ENCODE measurements around the gene SERPINE1. TPM values are rescaled to one million over a fixed set of nuclear protein-coding genes. Genes with fewer than 3 reads are reported as not detected.
"Not testable (repeated sequence)": the region's sequence is repeated elsewhere in the genome, so short reads cannot be mapped to it uniquely, and the experiment has no call there.

Gene SERPINE1
- total RNA-seq, 3 donors from 2014 or later = 0.55 to 2.9 (median 1.6) TPM

DNA sequence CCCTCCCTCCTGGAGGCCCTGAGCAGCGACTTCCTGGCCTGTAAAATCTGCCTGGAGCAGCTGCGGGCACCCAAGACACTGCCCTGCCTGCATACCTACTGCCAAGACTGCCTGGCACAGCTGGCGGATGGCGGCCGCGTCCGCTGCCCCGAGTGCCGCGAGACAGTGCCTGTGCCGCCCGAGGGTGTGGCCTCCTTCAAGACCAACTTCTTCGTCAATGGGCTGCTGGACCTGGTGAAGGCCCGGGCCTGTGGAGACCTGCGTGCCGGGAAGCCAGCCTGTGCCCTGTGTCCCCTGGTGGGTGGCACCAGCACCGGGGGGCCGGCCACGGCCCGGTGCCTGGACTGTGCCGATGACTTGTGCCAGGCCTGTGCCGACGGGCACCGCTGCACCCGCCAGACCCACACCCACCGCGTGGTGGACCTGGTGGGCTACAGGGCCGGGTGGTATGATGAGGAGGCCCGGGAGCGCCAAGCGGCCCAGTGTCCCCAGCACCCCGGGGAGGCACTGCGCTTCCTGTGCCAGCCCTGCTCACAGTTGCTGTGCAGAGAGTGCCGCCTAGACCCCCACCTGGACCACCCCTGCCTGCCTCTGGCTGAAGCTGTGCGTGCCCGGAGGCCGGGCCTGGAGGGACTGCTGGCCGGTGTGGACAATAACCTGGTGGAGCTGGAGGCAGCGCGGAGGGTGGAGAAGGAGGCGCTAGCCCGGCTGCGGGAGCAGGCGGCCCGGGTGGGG lies 39.4 kb upstream of the SERPINE1 start:
- TF ChIP-seq CTCF (IDR thresholded peaks at IDR 0.05) = no peak
- intact Hi-C loops (cut with DNase I, micrococcal nuclease) = no loop called here
- Histone ChIP-seq H3K9me3 (no peaks in the 10 kb centered on the region), H3K4me3 (no peak overlapping the region), H3K4me1 (ENCODE audit: low read depth) (peaks cover 21% of the 10 kb centered on the region), H3K36me3 (ENCODE audit: low read depth) (peaks cover 3% of the 10 kb centered on the region)
- no peak for DNase-seq
- no peak for ATAC-seq

- intact Hi-C loops (cut with DNase I, micrococcal nuclease) = no loop called here
Observed at GRCh38 chr7:101088069-101088425, 38.9 kb upstream of the SERPINE1 start.

GRCh38 chr7:101088858-101089529 lies 37.9 kb upstream of the SERPINE1 start:
- Histone ChIP-seq H3K4me3 (no peak overlapping the region), H3K4me1 (ENCODE audit: low read depth) (peaks cover 21% of the 10 kb centered on the region)
- intact Hi-C loops (cut with DNase I, micrococcal nuclease) = no loop called here

More at GRCh38 chr7:101088069-101088425, 38.9 kb upstream of the SERPINE1 start:
- Histone ChIP-seq H3K4me1 (ENCODE audit: low read depth) (peaks cover 21% of the 10 kb centered on the region), H3K36me3 (ENCODE audit: low read depth) (peaks cover 3% of the 10 kb centered on the region), H3K4me3 (no peak overlapping the region), H3K9me3 (no peaks in the 10 kb centered on the region)
- DNase-seq = no peak
- TF ChIP-seq CTCF (IDR thresholded peaks at IDR 0.05) = no peak
- no peak for ATAC-seq

DNA sequence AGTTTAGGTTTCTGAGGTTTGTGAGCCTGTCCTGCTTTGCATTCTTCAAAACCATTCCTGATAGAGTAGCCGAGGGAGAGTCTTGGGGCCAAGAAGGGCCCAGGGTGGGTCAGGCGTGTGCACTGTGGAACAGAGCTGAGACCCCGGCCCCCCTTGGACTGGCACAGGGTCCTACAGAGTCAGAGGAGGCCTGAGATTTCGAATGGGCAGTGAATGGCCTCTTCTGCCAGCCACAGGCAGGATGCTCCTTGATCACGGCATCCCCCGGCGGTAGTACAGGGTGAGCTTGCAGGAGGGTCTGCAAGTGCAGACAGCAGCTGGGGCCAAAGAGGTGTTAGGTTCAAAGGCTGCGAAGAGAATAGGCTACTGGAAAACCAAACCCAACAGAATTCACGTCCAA lies 37.0 kb upstream of the SERPINE1 start:
- intact Hi-C loops (cut with DNase I, micrococcal nuclease) = no loop called here
- ATAC-seq (no peak), DNase-seq (no peak)
- no peak for TF ChIP-seq CTCF (IDR thresholded peaks at IDR 0.05)
- H3K4me1 ChIP-seq (ENCODE audit: low read depth) = peaks cover 16% of the 10 kb centered on the region
- no peak overlapping the region for H3K4me3 ChIP-seq
- peaks cover 3% of the 10 kb centered on the region for H3K36me3 ChIP-seq (ENCODE audit: low read depth)
- H3K9me3 ChIP-seq = no peaks in the 10 kb centered on the region

More at GRCh38 chr7:101088858-101089529, 37.9 kb upstream of the SERPINE1 start:
- DNase-seq (no peak), ATAC-seq (no peak)
- peaks cover 3% of the 10 kb centered on the region for H3K36me3 ChIP-seq (ENCODE audit: low read depth)
- H3K9me3 ChIP-seq = no peaks in the 10 kb centered on the region
- no peak for TF ChIP-seq CTCF (IDR thresholded peaks at IDR 0.05)

GRCh38 chr7:101092266-101092905 lies 34.5 kb upstream of the SERPINE1 start:
- H3K9me3 ChIP-seq; intact Hi-C loops (cut with DNase I, micrococcal nuclease); ATAC-seq; H3K4me1 ChIP-seq (ENCODE audit: low read depth); H3K36me3 ChIP-seq (ENCODE audit: low read depth); H3K4me3 ChIP-seq; DNase-seq: not testable (repeated sequence)

DNA sequence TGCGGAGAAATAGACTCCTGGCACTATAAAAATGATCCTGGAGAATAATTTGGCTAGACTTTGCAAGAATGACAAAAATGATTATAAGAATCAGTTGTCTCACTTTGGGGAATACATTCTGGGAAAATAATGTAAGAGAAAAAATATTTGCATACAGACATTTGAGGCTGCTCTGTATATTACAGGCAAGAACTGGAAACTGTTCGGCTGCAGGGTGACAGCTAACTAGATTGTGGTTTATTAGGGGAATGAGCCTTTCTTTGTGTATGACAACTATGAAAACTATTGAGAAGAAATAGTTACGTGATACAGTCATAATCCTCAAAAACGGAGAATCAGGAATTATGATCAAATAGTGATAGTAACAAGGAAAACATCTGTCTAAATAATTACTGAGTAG lies 33.0 kb upstream of the SERPINE1 start:
- Histone ChIP-seq H3K4me1 (ENCODE audit: low read depth) (no peaks in the 10 kb centered on the region), H3K4me3 (no peak overlapping the region), H3K36me3 (ENCODE audit: low read depth) (no peaks in the 10 kb centered on the region), H3K9me3 (no peaks in the 10 kb centered on the region)
- ATAC-seq (no peak), DNase-seq (no peak)
- intact Hi-C loops (cut with DNase I, micrococcal nuclease) = no loop called here
- no peak for TF ChIP-seq CTCF (IDR thresholded peaks at IDR 0.05)

All from mucosa of descending colon (tissue), 3 donors.